Activated gamma-delta T cell (primary cell): Measurements from ENCODE around the gene APOL5.
"Not testable (repeated sequence)": the region's sequence is repeated elsewhere in the genome, so short reads cannot be mapped to it uniquely, and the experiment has no call there.

ENCODE experiments used
- DNase-seq: peaks from one replicate; lab custom pipeline; 2025; lab: John Stamatoyannopoulos, UW

The APOL5 gene

DNA sequence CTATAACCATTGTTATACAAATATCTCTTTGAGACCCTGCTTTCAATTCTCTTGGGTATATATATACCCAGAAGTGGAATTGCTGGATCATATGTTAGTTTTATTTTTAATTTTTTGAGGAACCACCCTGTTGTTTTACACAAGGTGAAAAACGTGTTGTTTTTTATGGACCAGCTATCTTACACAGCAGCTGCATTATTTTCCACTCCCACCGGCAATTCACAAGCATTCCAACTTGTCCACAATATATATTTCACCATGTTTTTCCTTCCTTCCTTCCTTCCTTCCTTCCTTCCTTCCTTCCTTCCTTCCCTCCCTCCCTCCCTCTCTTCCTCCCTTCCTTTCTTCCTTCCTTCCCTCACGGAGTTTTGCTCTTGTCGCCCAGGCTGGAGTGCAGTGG, 6.3 kb upstream of the APOL5 start:
- no peak for DNase-seq

GRCh38 chr22:35712672-35713071, 5.0 kb upstream of the APOL5 start:
- DNase-seq: no peak

DNA sequence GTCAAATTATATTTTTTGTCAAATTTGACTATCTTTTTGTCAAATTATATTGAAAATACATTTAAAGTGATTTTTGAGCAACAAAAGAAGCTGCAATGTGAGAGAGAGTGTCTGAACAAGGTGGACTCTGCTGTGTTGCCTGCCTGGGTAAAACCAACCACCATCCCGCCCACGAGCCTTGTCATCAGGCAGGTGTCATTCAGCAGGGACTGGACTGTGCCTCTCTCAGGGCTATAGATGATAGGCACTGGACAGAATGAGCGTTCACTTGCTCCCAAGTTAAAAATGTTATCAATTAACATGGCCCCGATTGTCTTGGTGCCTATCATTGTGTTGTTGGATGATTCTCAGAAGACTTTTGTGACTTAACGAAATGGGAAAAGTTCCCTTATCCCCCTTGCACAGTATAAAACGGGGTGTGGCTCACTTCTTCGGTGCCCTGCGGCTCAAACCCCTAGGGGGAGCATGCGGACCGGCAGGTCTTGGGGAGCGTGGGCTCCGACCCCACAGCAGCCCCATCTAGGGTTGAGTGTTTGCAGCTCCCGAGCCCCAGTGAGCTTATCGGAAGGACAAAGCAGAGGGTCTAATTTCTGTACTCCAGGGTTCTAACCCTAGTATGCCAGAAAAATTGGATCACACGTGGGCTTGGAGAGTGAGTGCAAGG, 1.7 kb downstream of the APOL5 start:
- no peak for DNase-seq

- DNase-seq: no peak
These were observed 4.3 kb downstream of the APOL5 start for GRCh38 chr22:35721960-35722359.

DNA sequence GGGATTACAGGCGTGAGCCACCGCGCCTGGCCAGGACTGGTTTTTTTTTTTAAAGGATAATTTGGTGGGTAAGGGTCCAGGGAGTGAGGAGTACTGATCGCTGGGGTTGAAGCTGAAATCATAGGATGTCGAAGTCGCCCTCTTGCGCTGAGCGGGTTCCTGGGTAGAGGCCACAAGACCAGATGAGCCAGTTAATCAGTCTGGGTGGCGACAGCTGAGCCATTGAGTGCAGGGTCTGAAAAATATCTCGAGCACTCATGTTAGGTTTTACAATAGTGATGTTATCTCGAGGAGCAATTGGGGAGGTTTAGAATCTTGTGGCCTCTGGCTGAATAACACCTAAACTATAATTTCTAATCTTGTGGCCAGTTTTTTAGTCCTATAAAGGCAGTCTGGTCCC, 7.8 kb downstream of the APOL5 start:
- no peak for DNase-seq

DNA sequence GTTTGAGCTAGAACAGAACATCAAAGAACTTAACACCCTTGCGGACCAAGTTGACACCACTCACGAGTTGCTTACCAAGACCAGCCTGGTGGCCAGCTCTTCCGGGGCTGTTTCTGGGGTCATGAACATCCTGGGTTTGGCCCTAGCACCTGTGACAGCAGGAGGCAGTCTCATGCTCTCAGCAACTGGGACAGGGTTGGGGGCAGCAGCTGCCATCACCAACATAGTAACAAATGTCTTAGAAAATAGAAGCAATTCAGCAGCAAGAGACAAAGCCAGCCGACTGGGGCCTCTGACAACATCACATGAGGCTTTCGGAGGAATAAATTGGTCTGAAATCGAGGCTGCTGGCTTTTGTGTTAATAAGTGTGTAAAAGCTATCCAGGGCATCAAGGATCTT, 8.7 kb downstream of the APOL5 start:
- no peak for DNase-seq

GRCh38 chr22:35726933-35727332, 9.3 kb downstream of the APOL5 start:
- DNase-seq: no peak

GRCh38 chr22:35727436-35727835, 9.8 kb downstream of the APOL5 start:
- no peak for DNase-seq

GRCh38 chr22:35728639-35729308, 11.1 kb downstream of the APOL5 start:
- no peak for DNase-seq

- DNase-seq: no peak
These were observed 11.6 kb downstream of the APOL5 start for GRCh38 chr22:35729309-35729698.

GRCh38 chr22:35731321-35731720, 13.6 kb downstream of the APOL5 start:
- no peak for DNase-seq

- DNase-seq: no peak
These were observed 14.4 kb downstream of the APOL5 start for GRCh38 chr22:35732116-35732515.

DNA sequence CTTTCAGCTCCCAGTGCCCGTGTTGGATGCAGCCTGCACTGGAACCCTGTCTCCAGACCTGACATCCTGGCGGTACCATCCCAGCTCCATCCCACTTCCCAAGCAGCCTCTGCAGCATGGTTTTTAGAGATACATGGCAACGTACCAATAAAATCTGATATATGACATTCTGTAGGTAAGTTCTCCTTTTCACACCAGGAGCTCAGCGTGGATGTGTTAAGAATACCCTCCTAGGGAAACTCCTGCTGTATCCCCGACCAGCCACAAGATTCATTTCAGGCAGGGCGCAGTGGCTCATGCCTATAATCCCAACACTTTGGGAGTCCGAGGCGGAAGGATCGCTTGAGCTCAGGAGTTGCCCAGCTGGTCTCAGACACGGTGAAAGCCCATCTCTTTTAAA, 15.4 kb downstream of the APOL5 start:
- no peak for DNase-seq

DNA sequence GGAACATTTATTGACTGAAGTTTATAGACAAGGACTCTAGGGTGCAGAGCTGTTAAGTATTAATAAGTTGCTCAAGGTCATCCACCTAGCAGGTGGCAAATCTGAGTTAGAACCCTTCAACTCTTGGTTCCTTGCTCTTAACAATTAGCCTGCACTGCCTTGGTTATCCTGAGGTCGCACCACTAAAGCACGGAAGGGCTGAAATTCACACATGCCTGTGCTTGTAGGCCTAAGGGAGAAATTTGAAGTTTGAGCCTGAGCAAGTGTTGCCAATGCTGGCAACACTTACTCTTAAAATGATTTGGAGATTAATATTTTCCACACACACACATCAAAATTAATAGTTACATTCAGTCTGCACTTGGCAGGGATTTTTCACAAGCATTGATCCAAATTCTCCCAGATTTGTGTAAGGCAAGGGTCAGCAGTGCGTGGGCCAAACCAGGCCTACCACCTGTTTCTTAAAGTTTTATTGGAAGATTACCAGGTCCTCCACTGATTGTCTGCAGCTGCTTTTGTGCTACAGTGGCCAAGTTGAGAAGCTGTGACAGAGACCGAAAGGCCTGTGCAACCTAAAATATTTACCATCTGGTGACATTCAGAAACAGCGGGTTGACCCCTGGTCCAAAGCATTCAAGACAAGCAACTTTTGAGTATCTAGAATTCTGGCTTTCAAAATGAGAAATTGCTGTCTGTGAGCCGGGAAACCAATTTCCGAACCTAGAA, 16.3 kb downstream of the APOL5 start:
- DNase-seq: no peak

GRCh38 chr22:35734517-35734827, 16.8 kb downstream of the APOL5 start:
- no peak for DNase-seq

DNA sequence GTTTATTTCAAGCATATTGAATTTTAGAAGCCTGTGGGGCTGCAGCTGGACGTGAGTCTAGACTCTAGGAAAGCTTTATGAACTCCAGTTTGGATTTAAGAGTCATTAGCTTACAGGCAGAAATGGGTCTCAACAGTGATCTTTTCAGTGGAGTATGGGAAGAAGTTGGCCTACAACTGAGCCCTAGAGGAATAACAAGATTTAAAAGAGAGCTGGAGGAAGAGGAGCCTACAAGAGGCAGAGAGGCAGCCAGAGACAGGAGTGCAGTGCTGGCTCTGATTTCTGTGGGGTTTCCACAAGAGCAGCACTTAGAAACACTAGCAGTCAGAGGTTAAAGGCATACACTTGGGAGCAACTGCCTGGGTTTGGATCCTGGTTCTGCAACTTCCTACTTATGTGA, 17.9 kb downstream of the APOL5 start:
- no peak for DNase-seq

DNA sequence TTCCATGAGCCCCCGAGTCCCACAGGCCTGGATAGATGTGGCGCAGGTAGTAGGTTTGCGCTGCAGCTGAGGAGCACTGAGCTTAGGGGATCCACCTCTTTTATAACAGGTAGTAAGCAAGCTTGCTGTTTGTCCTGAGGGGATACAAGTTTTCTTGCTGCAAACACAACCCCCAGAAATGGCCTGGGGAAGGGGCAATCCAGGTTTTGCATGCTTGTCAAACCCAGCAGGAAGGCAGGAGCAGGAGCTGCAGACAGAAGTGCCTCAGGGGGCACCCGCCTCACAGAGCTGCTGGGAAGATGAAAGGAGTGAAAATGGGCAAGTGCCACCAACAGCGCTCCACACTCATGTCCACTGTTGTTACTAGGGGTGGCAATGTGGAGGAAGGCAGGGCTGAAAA, 18.5 kb downstream of the APOL5 start:
- DNase-seq: no peak

DNA sequence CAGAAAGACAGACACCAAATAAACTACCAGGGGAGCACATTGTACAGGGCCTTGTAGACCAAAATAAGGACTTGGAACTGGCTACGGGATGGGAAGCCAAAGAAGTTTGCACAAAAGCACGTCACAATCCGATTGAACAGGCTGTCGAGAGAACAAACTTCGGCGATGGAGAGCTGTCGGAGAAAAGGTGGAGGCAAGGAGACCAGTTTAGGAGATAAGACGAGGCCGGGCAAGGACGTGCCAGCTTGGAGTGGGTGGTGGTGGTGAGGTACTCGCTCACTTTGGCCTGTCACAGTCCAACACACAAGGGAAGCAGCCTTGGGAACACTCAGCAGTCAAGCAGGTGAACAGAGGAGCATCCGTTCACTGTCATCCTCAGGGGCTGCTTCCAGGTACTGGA, 19.0 kb downstream of the APOL5 start:
- no peak for DNase-seq

DNA sequence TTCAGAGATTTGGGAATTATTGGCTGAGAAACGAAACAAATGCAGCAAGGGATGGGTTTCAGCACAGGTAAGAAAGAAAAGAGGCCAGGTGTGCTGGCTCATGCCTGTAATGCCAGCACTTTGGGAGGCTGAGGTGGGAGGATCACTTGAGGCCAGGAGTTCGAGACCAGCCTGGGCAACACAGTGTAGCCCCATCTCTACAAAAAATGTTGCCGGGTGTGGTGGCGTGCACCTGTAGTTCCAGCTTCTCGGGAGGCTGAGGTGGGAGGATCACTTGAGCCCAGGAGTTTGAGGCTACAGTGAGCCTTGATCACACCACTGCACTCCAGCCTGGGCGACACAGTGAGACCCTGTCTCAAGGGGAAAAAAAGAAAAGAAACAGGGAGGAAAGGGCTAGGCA, 20.2 kb downstream of the APOL5 start:
- DNase-seq: not testable (repeated sequence)

- no peak for DNase-seq
These were observed 21.6 kb downstream of the APOL5 start for GRCh38 chr22:35739076-35739930.

DNA sequence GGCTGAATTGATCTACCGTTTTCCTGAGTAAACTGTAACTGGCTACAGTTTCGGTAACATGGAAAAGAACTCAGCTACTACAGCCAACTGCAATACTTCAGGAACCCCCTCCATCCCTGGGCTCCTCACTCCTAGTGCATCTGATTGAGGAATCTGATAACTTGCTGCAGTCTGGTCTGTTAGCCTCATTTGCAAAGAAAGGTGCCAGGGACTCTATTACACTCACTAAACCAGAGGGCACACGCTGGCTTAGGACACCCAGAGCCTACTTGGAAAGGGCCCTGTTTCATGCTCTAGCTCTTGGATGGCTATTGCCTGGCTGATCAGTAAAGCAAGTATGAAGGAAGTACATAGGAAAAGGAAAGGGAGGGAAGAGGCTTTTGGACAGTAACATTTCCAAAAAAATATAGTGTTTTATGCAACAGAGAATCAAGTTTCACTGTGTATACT, 22.3 kb downstream of the APOL5 start:
- DNase-seq: no peak

- DNase-seq: no peak
These were observed 22.9 kb downstream of the APOL5 start for GRCh38 chr22:35740616-35741015.
